Body of pancreas (tissue), 4 donors: ENCODE measurements around the gene PBRM1.
A peak's percentile ranks its signal among the peaks of the same experiment; 100 is the strongest.

Experiments
- POLR2A ChIP-seq, 3 donors: fragments of 450-650 bp; IDR thresholded peaks; one replicate each; pipeline ENCODE4 v1.6.1; 2016; ENCODE audit warnings: antibody characterized with exemption in 3 of 3, mild to moderate bottlenecking in 2 of 3
- TF ChIP-seq, protein P1 (sequence below), 7 experiments: fragments of 450-650 bp in 4 of 7; fragments of 200-600 bp in 3 of 7; sonication (generic) in 3 of 7; IDR thresholded peaks; one replicate each; pipeline ENCODE4 v1.5.1; 2016 to 2019; ENCODE audit warnings: antibody characterized with exemption in 7 of 7

GRCh38 chr3:52498137-52499054 lies 187.3 kb downstream of the PBRM1 start:
- TF ChIP-seq, protein P1, sequence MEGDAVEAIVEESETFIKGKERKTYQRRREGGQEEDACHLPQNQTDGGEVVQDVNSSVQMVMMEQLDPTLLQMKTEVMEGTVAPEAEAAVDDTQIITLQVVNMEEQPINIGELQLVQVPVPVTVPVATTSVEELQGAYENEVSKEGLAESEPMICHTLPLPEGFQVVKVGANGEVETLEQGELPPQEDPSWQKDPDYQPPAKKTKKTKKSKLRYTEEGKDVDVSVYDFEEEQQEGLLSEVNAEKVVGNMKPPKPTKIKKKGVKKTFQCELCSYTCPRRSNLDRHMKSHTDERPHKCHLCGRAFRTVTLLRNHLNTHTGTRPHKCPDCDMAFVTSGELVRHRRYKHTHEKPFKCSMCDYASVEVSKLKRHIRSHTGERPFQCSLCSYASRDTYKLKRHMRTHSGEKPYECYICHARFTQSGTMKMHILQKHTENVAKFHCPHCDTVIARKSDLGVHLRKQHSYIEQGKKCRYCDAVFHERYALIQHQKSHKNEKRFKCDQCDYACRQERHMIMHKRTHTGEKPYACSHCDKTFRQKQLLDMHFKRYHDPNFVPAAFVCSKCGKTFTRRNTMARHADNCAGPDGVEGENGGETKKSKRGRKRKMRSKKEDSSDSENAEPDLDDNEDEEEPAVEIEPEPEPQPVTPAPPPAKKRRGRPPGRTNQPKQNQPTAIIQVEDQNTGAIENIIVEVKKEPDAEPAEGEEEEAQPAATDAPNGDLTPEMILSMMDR (IDR thresholded peaks at IDR 0.05): no peak
- TF ChIP-seq POLR2A (IDR thresholded peaks at IDR 0.05): peak in 1 of 3 donors; percentile 7
